SKM-1 (cell line): ENCODE results near the gene GPATCH2.
"Not testable (repeated sequence)": the region's sequence is repeated elsewhere in the genome, so short reads cannot be mapped to it uniquely, and the experiment has no call there.

Experiments used
- DNase-seq: peaks from one replicate; lab custom pipeline; 2025; ENCODE audit not compliant: unreplicated experiment; lab: John Stamatoyannopoulos, UW

GPATCH2 gene

DNA sequence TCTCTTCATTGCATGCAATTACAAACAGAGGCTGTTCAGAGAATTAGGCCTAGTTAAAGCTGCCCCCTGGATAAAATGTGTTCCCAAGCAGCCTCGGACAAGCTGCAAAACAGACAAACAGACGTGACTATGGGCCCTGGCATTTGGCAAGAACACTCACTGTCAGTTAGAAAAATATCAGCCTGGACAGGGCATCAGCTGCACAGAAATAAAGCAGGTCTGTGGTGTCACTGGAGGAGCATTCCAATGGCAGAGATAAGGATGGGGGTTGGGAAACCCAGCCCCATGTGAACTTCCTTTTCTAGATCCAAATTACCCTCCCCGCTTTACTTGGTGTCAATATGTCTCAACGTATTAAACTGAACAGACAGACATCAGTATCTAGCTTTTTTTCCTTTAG, 177.1 kb downstream of the GPATCH2 start:
- DNase-seq, result no peak

DNA sequence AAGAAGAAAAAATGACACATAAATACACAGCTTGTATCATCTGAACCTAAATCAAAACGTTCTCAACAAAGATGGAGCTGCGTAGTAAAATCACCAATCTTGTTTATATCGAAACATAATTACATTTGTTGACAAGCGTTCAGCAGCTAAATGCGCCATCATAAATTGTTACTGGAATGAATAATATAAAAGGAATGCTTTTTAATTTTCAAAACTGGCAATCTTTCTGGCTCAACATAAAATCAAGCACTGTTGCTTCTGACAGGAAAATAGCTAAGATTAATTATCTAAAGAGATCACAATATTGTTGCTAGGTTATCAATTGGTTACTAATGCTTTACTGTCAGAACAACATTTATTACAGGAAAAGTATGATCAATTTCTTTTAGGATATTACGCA, 181.5 kb downstream of the GPATCH2 start:
- DNase-seq, result no peak

DNA sequence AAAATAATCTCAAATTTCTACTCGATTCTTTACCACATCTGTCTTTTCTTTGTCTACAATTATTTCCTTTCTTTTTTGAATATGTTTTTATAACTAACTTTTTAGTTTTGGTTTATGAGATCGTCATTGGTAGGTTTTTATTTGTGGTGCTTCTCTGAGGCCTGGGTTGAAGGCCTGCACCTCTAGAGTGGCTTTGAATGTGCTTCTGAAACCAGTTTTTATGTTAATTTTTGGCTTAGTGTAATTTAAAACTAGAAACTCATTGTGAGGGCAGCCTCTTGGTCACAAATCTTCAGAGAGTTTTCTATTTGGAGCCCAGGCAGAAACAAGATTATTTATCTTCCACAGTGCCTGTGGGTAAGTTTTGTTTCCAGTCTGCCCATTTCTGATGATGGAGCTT, 187.0 kb downstream of the GPATCH2 start:
- no peak for DNase-seq

DNA sequence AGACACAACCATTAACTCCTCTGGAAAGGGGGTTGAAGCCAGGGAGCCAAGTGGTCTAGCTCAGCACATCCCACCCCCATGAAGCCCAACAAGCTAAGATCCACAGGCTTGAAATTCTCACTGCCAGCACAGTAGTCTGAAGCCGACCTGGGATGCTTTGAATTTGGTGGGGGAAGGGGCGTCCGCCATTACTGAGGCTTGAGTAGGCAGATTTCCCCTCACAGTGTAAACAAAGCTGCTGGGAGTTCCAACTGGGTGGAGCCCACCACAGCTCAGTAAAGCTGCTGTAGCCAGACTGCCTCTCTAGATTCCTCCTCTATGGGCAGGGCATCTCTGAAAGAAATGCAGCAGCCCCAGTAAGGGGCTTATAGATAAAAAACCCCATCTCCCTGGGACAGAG, 193.5 kb downstream of the GPATCH2 start:
- no peak for DNase-seq

DNA sequence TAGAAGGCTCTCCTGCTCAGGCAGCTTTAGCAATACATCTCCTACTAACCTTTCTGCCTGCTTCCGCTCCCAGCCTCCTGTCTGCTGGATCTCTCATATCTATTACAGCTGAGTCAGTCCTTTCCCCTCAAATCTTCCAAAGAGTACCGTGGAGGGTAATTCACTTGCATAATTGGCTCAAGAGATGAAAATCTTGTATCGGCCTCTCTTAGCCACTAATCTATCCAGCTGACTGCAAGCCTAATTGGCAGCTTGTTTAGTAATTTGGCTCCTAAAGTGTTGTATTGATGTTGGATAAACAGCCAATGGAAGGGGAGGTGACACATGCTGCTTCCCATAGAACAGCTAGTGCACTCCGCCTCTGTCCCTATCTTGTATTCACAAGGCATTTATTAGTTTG, 195.7 kb downstream of the GPATCH2 start:
- no peak for DNase-seq

DNA sequence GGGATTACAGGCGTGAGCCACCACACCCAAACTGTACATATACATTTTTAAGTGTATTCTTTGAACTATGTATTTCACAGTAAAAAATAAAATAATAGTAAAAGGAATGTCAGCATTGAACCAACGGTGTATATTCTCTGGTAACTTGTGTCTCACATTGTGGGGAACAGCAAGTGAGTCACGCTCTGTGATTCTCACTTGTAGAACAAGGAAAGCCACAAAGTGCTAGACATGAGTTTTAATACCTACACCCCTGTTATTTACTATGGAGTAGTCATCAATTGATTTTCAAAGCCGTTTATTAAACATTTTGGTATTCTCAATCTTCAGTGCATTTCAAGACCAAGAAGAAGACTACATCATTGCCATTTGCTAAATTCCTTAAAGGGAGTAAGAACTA, 197.2 kb downstream of the GPATCH2 start:
- DNase-seq, result no peak

DNA sequence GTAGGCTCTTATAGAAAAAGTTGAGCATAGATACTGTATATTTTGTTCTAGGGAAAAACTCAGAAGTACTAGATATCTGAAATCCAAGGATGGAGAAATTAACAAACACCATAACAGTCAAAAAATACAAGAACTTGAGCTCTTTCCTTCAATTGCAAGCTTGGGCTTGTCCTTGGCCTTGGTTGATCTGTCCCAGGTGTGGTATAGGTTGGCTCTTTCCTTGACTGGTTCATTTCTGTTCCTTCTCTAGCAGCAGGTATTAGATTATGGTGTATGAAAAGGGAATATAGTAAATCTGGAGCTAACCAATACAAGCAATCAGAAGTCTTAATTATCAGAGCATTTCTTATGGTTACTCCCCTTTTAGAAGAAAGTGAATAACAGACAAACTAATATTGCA, 198.6 kb downstream of the GPATCH2 start:
- DNase-seq, result no peak

DNA sequence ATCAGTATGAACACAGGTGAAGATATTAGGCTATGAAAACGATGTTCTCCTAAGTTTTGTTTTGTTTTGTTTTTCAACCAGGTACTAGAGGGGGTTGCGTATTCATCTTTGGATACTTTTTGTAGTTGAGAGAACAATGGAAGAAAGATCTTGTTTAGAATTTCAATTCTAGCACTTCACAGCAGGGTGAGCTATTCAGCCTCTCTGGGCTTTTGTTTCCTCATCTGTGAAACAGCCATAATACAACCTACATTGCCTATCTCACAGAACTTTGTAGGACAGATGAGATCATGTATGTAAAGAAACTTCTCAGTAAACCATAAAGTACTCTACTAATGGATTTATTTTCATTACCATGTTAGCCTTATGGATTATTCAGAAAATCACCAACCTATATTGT, 199.5 kb downstream of the GPATCH2 start:
- no peak for DNase-seq

DNA sequence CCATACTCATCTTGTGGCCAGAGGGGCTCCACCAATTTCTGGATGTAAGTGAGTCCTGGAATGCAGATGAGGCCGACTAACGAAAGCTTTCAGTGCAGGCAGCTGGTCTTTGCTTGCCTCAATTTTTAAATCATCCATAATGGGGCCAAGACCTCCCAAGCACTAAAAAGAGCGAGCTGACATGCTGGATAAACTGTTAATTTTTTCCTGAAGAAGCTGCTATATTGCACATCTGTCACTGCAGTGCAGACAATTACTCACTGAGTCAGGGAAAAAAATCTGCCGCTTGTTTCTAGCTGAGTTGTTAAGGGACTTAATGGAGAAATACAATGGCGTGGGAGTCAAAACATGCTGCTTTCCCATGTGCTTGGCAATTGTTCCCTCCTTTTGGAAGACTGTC, 205.5 kb downstream of the GPATCH2 start:
- DNase-seq, result no peak

DNA sequence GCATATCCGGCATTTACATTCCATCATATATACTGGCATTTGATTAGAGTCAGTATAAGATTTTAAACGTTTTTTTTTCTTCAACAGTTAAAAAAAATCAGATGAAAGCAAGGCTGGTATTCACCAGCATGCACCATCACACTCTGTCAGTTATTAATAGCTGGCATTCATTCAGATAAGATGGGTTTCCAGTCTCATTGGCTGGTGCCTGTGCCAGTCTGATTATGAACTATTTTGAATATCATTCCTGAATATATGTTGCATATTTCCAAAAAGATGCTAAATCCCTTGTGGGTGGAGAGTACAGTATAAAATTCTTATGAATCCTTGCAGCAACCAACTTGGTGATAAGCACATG, 211.7 kb downstream of the GPATCH2 start:
- no peak for DNase-seq

DNA sequence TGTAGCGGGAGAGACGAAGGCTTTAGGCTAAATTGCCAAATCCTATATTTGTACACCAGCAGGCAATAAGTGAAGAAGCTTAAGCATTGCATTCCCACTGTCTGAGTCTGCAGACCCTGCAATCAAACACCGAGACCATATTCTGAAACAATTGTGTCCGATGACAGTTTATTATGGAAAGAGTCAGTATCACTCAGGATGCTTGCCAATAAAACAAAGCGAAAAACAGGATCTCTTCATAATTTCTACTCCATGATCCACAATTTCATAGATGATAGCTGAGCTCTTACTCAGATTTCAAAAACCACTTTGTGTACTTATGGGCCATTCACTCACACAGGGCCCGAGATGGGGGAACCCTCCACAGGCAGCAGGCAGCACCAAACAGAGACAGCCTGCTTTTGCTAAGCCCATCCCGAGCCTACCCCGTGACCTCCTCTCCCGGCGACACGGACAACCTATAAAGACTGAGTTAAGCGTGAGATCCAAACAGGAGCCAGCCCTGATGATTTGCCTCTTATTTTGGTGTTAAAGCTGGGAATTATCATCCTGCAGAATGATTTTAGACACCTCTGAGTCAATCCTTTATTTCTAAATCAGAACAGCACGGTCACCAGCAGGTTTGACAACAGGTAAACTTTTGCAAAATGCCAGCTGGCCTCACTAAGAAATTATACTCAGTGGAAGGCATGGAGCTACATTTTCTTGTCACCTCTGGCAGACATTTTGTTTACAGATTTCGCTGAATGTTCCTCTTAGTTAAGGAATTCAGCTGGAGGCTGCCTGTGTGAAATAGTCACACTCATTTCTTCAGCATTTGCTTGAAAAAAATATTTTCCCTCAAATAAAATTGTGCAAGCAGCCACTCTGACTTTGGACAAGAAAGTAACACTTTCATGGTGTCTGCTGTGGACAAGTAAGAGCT, 212.4 kb downstream of the GPATCH2 start:
- no peak for DNase-seq

DNA sequence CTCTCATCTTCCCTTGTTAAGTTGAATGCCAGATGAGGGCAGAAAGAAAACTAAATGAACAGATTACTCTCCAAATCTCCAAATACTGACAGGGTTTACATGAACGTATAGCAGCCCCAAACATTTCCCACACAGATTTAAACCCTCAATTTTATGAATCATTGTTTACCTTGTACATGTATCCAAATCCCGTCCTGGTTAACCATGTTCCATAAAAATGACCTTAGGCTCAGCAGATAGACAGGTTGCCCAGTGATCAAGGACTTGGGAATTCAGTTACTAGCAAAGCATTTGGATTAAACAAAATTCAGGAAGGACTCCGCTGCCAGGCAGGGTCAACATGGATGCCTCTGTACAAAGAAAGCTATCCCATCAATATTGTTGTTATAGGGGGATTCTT, 213.5 kb downstream of the GPATCH2 start:
- no peak for DNase-seq

DNA sequence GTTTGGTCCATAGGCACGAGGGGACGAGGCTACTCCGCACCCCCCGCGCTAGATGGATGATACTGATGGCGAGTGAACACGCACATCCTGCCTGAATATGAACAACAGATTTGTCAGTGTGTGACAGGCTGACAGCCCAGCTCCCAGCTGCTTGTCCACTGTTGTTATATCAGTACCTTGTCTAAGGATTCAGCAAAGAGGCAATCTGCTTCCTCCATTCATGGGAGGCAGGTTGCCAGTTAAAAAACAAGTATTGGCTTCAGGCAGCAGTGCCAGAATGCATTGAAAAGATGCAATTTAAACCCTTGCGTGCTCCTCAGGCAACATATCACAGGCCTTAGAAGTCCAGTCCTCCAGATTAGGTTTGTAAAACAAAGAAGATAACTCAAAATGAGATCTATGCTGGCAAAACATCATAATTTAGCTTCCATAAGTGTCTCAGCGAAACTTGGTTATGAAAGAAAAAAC, 223.3 kb downstream of the GPATCH2 start:
- no peak for DNase-seq

DNA sequence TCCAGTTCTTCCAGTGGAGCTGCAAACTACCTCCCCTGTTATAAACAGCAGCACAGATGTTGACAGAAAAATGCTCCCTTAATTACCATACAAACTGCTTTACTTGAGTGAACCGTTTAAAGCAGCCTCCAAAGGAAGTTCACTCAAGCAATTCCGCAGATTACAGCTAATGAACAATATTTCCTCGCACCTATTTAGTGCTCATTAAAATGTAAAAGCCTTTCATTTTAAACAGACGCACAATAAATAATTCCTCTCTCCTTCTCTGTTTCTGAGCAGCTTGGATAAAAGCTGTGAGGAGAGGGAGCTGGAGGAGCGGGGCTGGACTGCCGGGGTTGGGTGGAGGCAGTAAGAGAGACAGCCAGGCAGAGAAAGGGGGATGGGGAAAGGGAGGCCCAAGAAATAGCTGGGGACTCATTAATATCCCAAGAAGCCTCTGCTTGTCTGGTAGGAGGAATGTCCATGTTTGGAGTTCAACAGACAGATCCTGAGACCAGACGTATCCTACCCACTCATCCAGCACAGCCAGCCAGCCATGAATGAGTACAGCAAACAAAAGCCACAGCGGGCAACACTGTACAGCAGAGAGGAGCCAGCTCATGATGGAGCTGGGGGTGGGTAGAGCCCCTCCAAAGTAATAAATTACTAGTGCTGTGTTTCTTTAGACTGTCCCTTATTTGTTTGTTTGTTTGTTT, 227.7 kb downstream of the GPATCH2 start:
- no peak for DNase-seq

DNA sequence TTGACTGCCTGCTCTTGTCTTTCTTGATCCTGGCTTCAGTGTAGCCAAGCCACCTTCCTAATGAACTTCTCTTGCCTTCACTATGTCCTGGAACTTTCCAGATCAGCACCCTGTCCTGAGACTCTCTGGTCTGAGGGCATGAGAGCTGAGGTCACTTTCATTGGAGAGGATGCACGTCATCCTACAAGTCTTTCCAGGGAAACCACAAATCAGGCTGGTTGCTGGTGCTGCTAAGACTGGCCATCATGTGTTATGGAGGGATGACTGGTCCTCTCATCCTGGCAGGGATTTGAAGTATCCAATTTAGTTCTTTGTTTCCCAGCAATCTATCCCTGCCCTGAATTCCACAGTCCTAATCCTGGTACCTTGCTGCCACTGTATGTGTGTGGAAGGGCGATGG, 228.6 kb downstream of the GPATCH2 start:
- DNase-seq, result no peak

DNA sequence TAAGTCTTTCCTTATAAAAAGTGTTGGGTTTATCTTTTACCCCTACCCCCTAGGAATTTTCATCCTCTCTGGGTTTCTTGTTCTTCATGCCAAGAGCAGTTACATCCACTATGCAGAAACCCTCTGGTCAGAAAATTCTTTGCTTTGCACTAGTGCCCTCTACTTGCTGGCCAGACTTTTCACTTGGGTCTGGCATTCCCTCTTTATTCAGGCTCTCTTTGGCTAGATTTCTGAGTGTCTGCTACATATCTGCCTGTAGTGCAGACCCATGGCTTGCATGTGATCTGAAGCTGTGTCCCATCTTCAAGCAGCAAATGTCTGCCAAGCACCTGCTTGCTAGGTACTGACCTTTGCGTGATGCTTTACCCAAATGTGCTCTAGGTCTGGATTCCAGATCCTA, 237.0 kb downstream of the GPATCH2 start:
- no peak for DNase-seq

DNA sequence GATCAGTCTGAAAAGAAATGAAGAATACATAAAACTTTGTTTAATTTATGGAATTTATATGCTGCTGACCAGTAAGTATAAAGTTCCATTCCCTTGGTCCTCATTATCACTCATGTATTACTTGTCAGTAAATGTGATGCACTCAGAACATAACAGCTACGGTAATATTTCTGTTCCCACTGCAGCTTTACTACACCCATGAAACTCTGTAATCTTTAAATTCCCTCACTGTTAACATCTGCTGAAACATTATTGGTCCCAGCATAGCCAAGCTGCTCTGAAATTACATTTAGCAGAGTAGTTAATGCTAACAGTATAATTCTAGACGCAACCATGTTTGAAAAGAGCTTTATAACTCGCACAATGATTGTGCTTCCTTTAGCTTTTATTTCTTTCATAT, 238.4 kb downstream of the GPATCH2 start:
- no peak for DNase-seq

DNA sequence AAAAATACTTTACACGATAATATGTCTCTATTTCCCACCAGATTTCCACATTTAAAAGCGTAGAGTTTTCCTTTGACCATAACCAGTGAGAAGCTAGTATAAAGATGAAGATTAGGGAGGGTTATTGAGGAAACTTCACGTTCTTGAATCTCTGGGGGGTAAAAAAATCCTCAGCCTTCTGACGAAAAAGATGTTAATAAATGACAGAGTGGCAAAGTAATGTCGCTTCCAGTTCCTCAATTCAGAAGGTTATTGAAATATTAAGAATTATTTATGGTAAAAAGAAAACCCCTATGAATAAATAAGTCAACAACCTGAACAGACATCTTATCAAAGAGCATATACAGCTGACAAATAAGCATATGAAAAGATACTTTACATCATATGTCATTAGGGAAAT, 241.0 kb downstream of the GPATCH2 start:
- DNase-seq, result no peak

DNA sequence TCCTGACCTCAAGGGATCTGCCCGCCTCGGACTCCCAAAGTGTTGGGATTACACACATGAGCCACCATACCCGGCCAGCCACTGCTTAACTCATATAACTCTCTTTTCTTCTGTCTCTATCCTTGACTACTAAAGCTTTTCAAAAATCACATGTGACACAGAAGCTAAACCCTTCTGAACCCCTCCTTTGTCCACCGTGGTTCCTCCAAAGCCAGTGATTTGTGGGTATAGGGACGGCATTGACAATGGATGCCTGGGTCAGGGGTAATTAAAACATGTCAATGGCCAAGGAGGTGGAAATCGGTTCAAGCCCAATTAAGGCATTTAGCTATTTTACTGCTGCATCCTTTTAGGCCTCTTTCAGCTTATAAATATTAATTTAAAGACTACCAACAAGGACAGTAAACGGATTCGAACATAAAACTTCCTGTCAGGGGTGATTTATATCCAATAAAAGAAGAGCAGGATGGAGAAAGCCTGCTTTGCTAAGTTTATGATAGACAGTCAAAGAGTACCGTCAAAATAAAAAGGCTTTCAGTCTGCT, 242.3 kb downstream of the GPATCH2 start:
- no peak for DNase-seq

DNA sequence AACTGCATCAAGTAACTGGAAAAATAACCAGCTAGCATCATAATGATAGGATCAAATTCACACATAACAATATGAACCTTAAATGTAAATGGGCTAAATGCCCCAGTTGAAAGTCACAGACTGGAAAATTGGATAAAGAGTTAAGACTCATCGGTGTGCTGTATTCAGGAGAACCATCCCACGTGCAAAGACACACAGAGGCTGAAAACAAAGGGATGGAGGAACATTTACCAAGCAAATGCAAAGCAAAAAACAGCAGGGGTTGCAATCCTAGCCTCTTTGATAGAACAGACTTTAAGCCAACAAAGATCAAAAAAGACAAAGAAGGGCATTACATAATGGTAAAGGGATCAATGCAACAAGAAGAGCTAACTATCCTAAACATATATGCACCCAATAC, 249.1 kb downstream of the GPATCH2 start:
- DNase-seq, result not testable (repeated sequence)

DNA sequence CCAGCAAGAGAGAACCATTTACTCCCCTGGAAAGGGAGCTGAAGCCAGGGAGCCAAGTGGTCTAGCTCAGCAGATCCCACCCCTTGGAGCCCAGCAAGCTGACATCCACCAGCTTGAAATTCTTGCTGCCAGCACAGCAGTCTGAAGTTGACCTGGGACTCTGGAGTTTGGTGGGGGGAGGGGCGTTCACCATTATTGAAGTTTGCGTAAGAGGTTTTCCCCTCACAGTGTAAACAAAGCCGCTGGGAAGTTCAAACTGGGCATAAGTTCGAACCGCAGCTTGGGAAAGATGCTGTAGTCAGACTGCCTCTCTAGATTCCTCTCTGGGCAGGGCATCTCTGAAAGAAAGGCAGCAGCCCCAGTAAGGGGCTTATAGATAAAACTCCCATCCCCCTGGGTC, 251.1 kb downstream of the GPATCH2 start:
- not testable (repeated sequence) for DNase-seq

DNA sequence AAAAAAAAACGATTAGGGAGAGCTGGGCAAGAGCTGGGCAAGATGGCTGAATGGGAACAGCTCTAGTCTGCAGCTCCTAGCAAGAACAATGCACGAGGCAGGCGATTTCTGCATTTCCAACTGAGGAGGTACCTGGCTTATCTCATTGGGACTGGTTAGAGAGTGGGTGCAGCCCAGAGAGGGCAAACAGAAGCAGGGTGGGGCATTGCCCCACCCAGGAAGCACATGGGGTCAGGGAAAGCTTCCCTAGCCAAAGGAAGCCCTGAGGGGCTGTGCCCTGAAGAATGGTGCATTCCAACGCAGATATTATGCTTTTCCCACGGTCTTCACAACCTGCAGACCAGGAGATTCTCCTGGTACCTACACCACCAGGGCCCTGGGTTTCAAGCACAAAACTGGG, 251.6 kb downstream of the GPATCH2 start:
- DNase-seq, result no peak
